ENCODE measurements around the gene CD52.
A peak's percentile ranks its signal among the peaks of the same experiment; 100 is the strongest.
"Not testable (repeated sequence)": the region's sequence is repeated elsewhere in the genome, so short reads cannot be mapped to it uniquely, and the experiment has no call there.

CD52 gene

DNA sequence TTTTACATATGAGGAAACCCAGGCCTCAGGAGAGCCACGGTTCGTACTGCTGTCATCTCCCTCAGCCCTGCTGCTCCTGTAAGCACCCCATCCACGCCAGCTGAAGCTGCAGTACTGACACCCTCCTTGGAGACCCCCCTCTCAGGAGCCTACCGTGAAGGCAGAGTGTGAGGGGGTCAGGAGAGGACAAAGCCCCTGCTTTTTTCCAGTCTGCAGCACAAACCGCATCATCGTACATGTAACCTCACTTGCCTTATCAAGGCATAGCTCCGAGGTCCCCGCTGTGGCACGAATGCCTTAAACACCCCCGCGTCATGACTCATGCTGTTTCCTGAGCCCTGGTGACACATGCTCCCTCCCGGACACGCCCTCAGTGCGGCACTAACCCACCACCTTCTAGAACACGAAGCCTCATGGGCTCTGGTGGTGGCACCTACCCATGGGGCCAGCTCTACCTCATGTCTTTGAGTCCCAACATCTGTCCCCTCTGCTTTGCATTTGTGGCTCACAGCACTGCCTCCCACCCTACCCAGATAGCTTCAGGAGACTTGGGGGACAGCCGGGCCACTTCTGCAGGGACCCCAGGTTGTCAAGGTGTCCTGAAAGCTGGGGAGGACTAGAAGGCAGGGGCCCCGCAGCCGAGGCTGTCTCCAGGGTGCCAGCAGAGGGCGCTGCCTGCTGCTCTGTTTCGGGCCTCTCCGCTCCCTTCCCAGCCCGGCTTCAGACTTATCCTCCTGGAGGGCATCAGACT is 33.0 kb upstream of the CD52 start:
- peak; percentile 98 for DNase-seq

DNA sequence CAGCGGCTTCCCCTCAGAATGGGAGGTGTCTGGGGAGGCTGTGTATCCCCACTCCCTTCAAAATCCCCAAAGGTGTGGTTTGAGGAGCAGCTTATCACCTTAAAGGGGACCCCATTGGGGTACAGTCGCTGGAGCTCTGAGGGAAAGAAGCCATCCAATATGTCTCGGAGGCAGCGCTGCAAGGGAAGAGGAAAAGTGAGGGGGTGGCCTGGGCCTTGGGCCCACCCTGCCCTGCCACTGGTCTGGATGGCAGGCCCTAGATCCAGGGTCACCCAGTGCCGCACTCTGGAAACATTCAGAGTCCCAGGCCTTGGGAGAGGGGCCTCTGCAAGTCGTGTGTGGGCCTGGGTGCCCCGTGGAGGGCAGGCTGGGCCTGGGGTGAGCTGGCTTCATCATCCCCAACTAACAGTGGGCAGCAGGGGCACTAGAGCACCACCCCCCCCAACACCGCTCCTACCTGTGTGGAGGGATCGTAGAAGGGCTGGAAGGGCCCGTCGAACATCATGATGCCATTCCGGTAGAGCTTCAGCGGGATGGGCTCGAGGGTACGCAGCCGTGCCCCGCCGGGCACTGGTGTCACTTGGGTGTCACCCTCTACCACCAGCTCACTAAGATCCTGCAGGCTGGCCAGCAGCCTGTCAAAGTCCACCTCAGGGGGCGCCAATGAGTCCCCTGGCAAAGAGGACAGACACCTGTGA is 32.2 kb upstream of the CD52 start:
- peak; percentile 76 for DNase-seq

DNA sequence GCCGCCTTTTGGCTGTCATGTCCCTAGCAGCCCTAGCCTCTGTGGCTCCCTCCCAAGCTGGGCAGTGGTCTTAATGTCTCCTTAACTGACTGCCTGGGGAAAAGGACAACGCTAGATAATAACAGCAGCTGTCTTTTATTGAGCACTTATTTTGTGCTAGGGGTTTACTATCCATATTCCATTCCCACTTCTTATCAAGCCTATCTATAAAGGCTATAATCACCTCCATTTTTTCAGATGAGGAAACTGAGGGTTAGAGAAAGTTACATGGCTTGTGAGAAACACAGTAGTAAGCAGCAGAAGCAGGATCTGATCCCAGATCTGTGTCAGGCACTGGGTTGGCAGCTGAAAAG is 31.7 kb upstream of the CD52 start:
- no peak for DNase-seq

DNA sequence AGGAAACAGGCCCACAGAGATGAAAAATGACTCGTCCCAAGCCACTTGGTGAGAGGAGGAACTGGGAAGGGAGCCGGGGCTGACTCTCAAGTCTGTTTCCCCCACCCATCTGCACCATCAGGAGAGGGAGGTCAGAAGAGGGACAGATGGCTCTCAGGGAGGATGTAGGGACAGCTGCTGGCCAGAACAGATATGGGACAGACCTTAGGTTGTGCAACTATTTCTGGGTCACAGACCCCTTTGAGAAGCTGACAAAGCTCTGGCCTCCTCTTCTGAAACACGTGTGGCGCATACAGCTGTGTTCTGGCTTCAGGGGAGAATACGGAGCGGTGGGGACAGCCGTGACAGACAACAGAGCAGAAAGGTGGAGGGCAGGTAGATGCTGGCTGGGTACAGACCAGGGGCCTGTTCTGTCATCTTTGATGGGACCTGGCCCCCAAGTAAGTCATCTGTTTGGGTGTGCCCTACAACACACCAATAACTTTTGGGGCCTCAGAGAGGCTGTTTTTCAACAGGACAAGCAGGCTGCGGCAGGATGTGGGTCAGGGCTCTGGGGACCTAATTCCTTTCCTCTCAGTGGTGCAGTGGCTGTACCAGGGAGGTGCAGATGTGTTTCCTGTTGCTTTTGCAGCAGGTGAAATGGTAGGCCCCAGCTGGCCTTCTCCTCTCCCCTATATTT is 30.6 kb upstream of the CD52 start:
- peak; percentile 77 for DNase-seq

DNA sequence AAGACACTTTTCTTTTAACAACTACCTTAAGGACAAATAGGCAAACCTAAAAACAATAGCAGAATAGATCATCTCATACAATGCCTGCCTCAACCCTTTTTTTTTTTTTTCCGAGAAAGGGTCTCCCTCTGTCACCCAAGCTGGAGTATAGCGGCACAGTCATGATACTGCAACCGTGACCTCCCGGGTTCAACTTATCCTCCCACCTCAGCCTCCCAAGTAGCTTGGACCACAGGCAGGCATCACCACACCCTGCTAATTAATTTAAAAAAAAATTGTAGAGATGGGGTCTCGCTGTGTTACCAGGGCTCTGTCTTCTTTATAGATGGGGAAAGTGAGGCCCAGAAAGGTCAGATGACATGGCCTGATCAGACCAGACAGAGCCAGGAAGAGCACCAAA is 29.9 kb upstream of the CD52 start:
- DNase-seq, result no peak

DNA sequence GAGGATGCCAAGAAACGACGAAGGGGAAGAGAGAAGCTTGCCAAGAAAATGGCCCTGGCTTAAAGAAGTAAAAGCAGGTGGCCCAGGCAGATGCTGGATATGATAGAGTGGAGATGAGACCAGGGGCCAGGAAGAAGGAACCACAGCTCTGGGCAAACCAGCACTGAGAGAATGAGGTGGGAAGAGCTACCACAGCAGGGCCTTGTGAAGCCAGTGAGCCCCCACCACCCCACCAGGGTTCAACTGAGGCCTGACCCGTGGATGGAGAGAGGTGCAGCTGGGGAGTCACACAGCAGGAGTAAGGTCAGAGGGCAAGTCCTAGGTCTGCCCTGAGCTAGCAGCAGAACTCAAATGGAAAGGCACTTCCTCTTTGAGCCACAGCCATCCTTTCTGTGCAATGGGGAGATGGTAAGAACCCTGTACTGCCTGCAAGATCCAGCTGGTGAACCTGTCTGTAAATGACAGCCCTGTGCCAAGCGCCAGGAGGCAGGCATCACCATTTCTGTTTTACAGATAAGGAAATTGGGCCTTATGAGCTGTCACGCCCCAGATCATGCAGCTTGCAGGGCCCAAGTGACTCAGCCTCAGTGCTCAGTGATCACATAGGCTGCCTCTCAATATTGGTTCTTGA is 29.3 kb upstream of the CD52 start:
- peak; percentile 86 for DNase-seq

DNA sequence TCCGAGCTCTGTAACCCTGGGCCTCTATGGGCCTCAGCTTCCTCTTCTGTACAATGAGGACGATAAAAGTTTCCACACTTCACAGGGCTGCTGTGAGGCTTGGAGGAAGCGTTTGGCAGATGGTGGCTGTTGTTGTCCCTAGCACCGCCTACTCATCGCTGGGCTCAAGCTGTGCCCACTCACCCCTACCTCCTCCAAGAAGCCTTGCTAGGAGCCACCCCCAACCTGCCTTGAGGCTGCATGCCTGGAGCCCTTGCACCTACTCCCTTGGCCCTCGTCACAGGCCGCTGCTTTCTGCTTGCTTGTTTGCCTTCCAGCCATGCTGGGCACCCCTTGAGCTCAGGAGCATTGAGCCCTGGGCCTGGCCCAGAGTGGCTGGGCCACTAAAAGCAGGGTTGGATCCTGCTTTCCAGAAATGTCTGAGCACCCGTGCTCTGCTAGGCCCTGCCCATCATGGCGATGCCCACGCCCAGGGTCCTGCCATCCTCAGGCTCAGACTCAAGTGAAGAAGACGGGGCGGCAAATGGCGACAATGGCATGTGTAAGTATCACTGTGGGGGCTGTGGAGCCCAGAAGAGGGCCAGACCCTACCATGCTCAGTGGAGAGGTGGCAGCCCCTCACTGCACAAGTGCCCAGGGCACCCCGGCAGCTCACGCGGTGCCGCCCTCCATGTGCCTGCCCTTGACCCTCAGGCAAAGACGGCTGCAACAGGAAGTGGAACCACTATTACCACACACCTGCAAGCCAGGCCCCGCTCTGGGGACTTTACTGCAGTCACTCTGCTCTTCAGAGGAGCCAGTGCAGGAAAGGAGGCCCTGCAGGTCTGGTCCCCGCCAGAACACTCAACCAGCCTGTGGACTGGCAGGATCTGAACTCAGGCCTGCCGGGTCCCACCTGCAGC is 28.3 kb upstream of the CD52 start:
- peak; percentile 51 for DNase-seq

DNA sequence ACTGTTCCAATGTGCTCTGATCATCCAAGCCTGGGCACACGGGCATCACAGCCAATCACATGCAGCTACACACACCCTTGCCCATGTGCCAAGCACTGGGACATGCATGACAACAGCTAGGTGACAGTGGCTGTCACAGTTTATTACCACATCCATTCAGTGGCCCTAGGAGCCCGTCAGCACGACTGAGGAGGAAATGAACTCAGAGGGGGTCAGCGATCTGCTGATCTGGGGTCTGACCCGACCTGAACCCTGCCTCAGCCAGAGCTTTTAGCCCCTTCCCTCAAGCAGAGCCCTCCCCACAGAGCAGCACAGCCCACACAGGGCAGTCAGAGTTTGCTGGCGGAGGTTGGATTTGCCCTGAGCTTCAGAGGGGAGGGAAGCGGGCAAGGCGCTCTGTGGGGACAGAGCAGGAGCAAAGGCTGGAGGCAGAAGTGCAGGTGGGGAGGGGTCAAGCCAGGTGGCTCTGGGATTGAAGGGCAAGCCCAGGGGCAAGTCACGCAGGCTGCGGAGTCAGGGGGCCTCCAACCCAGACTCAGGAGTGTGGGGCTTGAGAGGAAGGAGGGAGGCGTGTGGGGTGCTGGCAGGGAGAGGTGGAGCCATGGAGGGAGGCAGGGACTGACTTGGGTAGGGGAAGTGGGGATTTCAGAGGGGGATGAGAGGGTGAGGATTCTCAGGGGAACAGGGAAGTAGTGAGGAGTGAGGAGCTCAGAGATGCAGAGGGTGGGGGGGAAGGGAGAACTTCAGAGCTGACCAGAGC is 27.5 kb upstream of the CD52 start:
- no peak for DNase-seq

DNA sequence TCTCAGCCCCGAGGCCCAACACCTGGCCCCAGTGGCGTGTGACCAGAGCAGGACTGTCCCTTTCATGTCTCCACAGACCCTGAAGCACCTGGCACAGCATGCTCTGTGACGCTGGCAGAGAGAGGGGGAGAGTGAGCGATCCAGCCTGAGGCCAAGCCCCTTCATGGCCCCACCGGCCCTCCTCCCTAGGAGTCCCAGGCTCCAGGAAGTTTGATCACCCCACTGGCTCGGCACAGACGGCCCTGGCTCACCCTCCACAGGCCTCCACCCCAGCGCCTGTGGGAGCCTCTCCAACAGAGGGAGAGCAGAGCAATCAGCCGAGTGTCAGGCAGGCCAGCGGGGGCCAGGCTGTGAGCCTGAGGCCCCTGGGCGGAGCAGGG is 26.9 kb upstream of the CD52 start:
- DNase-seq, result no peak

DNA sequence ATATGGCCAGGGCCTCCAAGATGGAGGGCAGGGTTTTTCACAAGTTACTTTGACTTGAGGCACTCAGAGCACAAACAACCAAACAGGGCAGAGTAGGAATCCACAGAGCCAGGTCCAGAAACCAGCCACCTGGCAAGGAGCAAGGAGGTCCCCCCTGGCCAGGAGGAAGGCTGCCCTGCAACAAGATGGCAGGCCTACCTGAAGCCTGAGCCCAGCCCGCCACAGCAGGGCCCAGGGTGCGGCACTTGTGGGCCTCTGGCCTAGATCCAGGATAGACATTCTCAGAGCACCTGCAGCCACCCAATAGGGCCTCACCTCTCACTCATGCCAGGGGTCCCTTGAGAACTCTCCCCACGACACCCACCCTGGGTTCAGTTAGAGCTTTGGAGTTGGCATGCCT is 26.3 kb upstream of the CD52 start:
- DNase-seq, result no peak

DNA sequence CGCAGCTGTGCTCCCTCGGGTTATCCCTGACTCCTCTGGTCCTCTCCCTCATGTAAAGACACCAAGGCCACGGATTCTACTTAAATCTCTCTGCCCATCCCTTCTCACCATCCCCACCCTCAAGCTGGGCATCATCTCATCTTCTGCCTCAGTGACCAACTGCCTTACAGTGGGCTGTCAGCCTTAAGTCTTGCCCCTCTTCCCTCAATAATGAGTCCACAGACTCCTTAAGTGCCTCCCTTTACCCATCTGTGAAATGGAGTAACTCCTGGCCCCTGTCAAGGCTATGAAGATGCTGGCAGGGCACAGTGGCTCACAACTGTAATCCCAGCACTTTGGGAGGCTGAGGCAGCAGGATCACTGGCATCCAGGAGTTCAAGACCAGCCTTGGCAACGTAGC is 25.8 kb upstream of the CD52 start:
- no peak for DNase-seq

DNA sequence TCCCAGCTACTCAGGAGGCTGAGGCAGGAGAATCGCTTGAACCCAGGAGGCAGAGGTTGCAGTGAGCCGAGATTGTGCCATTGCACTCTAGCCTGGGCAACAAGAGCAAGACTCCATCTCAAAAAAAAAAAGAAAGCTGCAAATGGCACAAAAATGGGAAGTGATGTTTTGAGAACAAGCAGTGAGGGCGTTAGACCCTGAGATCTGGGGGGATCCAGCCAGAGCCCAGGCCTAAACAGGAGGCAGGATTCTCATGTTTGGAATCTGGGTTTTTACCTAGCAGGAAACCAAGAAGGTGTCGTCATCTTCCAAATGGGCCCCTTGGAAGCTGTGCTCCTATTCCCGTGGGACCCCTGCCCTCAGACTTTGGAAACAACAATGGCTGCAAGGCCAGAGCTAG is 25.0 kb upstream of the CD52 start:
- not testable (repeated sequence) for DNase-seq

DNA sequence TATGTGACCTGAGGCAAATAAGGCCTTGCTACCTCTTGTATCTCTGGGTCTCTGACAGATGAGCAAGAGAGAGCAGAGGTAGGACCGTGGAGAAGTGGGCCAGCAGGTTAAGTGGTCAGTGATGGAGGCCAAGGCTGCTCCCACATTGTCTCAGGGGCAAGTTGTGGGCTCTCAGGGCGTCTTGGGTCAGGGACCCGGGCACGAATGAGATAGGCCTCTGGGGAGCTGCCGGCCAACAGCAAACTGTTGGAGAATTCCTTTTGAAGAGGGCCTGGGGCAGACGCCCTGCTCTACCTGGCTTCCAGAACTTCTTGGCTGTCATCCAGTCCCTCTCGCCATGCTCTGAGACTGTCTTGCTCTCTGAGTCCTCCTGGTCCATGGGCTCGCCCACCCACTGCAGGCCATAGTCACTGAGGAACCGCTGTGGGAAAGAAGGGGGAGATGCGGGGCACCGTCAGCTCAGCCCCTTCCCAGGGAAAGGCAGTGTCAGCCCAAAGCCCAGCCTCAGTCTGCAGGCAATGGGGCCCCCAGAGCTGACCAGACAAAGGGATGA is 23.8 kb upstream of the CD52 start:
- DNase-seq, result no peak

DNA sequence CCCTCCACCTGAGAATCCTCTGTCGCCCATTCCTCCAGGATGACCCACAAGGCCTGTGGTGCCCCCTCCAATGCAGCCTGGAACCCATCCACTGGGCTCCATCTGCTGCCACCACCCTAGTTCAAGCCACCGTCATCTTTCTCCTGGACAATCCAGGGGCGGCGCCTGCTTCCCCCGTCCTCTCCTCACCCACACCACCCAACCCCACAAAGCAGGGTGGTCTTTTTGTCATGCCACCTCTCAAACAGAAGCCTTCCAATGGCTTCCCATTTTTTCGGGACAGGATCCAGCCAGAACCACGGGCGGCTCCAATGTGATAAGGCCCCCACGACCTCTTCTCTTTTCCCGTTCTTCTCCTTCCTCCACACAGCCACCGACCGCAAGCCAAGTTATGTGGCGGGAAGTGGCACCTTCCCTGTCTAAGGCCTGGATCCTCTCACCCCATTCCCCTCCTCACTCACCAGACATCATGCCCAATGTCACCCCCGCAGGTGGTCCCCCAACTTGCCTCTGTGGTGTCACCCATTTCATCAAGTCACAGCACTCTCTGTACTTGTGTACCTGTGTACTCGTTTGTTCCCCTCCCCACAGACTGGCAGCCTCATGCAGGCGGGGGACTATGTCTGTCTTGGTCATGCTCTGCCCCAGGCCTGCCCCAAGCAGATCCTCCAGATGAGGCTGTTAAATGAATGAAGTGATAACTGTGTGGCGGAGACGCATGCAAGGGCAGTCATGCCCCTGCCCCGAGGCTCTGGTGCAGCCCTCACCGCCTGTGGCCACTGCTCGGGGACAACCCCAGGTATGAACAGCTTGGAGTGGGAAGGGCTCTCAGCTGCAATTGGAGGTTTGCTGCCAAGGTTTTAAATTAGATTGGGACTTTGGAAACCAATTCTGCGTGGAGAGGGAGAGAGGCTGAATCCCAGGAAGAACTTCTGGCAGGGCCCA is 22.3 kb upstream of the CD52 start:
- no peak for DNase-seq

DNA sequence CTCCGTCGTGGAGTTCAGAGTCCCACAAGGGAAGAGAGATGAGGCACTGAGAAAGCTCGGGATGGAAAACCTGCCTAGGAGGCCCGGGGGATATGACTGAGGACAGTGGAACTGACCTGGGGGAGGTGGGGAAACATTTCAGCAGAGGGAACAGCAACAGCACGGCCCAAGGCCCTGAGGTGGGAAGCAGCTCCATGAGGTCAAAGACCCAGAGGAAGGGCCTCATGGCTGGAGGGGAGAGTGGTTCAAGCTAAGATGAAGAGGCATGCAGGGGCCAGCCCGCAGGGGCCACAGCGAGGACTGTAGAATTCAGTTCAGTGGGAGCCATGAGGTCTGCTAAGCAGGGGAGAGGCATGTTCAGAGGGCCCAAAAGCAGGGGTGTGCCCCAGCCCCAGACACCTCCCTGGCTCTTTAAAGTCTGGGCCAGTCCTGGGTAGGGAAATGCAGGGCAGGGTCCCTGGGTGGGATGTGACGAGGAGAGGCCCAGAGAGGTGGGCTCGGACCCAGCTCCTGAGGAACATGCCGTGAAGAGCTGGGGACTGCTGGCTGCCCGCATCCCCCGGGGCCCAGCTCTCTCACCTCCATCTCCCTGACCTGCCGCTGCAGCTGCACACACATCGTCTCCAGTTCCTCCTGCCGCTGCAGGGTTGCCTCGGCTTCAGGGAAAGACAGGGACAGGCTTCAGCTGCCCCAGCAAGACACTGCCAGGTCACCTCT is 21.3 kb upstream of the CD52 start:
- no peak for DNase-seq

DNA sequence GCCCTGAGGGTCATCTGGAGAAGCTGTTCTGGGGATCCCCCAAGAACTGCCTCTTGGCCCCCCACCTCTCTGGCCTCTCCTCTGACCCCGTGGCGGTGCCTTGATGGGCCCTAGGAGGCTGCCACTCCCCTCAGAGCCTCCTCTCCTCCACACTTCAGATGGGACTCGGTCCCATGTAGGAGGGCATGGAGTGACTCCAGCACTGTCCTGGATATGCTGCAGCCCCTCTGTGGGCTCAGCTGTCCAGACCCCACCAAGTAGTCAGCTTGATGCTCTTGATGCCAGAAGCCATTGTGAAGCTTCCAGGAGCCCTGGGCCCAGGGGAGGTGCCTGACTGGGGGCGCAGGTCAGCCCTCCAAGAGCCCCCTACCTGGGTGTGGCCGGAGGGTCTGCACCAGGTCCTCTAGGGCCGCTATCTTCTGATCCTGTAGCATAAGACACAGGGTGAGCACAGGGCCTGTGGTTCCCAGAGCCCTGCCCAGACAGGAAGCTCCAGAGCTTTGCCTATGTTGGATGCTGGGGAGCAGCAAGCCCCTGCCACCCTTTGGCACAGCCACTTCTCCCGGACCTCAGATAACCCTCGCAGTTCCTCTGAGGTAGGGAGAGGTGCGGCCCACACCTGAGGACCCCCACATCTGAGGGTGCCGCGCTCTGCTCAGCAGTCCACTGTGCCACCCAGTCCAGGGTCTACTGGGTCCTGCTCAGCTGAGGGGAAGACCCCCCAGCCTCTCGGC is 20.5 kb upstream of the CD52 start:
- no peak for DNase-seq

DNA sequence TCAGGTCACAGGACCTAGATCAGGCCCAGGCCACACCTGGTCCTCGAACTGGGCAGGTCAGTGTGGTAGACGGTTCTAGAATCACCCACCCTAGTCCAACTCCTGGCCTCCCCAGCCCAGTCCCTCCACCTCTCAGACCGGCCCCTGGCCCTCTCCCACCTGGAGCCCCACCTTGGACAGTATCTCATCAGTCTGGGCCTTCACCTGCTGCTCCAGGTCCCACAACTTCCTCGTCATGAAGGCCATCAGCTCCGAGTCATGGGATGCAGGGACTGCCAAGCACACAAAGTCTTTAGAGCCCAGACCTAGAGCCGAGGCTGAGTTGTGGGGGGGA is 20.0 kb upstream of the CD52 start:
- DNase-seq, result no peak

DNA sequence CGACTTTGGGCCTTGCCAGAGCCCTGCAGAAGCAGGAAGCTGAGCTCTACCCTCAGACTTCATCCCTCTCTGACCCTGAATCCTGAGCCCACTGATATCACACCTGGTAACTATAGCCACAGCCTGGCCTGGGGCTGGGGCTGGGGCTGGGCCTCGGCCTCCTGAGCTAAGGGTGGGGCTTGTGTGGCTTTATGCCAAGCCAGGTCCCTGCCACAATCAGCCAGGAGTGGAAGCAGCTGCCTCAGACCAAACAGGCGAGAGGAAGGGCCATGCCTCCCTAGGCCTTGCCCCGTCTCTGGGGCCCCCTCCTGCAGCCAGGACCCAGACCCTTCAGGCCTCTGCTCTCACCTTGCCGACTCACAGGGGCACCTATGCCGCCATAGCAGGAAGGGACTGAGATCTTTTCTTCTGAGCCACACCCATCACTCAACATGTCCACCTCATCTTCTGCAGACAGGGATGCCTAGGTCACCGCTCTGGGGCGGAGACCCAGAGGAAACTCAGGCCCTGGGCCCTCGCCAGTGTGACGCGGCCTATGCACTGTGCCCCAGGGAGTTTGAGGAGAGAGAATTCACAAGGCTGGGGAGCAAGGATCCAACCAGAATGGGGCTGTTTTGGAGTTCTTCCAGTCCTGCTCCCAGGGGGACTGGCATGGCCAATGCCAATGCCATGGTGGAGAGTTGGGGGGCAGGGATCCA is 17.0 kb upstream of the CD52 start:
- no peak for DNase-seq

Measured in activated CD4-positive, alpha-beta T cell treated with anti-CD3 and anti-CD28 coated beads for 48 hours (primary cell).